Measurements from ENCODE around the gene PCF11. TPM values are rescaled to one million over a fixed set of nuclear protein-coding genes. Genes with fewer than 3 reads are reported as not detected.

Gene PCF11
- total RNA-seq, 1 experiment from 2014 or later = 41.9 TPM

GRCh38 chr11:83235825-83236224 is 78.9 kb downstream of the PCF11 start:
- POLR2A ChIA-PET = no interaction called here
- no peak for DNase-seq (ENCODE audit: low read depth, low spot score)
- TF ChIP-seq ELF1 (IDR thresholded peaks at IDR 0.05; ENCODE audit: borderline replicate concordance, low read depth) = no peak
- CTCF ChIA-PET = interaction anchor here (1.5 kb wide), 1 partner anchor 14 kb away, joined by 5 read pairs; no protein-coding TSS in a partner anchor
- Histone ChIP-seq H3K4me3 (replicated peaks in 1 of 2; ENCODE audit: low read depth in 1 of 2, low read length in 2 of 2) (no peak overlapping the region), H3K9me3 (ENCODE audit: control insufficient read depth in 1 of 2, insufficient read depth in 1 of 2, low read depth in 1 of 2, low read length in 2 of 2) (no peaks in the 10 kb centered on the region), H3K4me1 (ENCODE audit: control insufficient read depth in 1 of 2, insufficient read depth in 2 of 2, low read length in 2 of 2) (no peaks in the 10 kb centered on the region), H3K27ac (ENCODE audit: low read depth, low read length) (no peak overlapping the region), H3K4me2 (ENCODE audit: low read length) (no peak overlapping the region), H3K9me2 (ENCODE audit: insufficient read depth) (no peaks in the 10 kb centered on the region), H3K9ac (ENCODE audit: low read length) (no peak overlapping the region), H3K27me3 (ENCODE audit: insufficient read depth, low read length) (no peaks in the 10 kb centered on the region), H2AFZ (ENCODE audit: low read depth, low read length, poor library complexity, severe bottlenecking) (no peak overlapping the region), H4K20me1 (ENCODE audit: insufficient read depth) (no peaks in the 10 kb centered on the region), H3K79me2 (ENCODE audit: insufficient read depth, low read length) (no peaks in the 10 kb centered on the region), H3K36me3 (ENCODE audit: control insufficient read depth in 1 of 2, insufficient read depth in 2 of 2, low read length in 2 of 2) (no peaks in the 10 kb centered on the region)
- no peak for ATAC-seq
- BruUV-seq (replicated peaks) = no TSS peak
- intact Hi-C loops (cut with micrococcal nuclease) = no loop called here
- RAD21 ChIA-PET (ENCODE audit: low non-redundant PET in 1 of 2, low total read pairs in 2 of 2, uncharacterized antibody in 2 of 2, unreplicated experiment in 2 of 2) = no interaction called here

Other genes with a start within 250 kb of the PCF11 start
- 5.7 TPM for gene RAB30, start 85.2 kb upstream of the PCF11 start, total RNA-seq (2021; ENCODE audit: unreplicated experiment)
- gene ANKRD42, start 36.6 kb downstream of the PCF11 start, total RNA-seq (2021; ENCODE audit: unreplicated experiment) = 5.4 TPM
- 30.3 TPM for gene CCDC90B, start 129.2 kb downstream of the PCF11 start, total RNA-seq (2021; ENCODE audit: unreplicated experiment)

All from HCT116 (cell line).